ENCODE results near the gene ARID3A. TPM values are rescaled to one million over a fixed set of nuclear protein-coding genes. Genes with fewer than 3 reads are reported as not detected.

Gene ARID3A
- total and polyA plus RNA-seq, 2 of the 13 experiments (the other 11 are each of a cell fraction or from before 2014, with no cell fraction given) = 71.3 to 77.9 TPM

- TF ChIP-seq ZNF687 (CRISPR knock-in tag; IDR thresholded peaks at IDR 0.05) = peak; percentile 92
- no peak; the same call in 1 of the 2 replicates for TF ChIP-seq RNF2 (conservative IDR thresholded peaks at IDR 0.05; ENCODE audit: low read depth)
- no peak for TF ChIP-seq ZNF367 (CRISPR knock-in tag; IDR thresholded peaks at IDR 0.05; ENCODE audit: borderline replicate concordance)
- peak; percentile 44; the same call in 1 of the 2 replicates for TF ChIP-seq TFDP1 (CRISPR knock-in tag; IDR thresholded peaks at IDR 0.05; ENCODE audit: borderline replicate concordance)
- TF ChIP-seq HOXA3 (CRISPR knock-in tag; IDR thresholded peaks at IDR 0.05) = peak; percentile 91
- peak; percentile 84 for TF ChIP-seq MXD1 (CRISPR knock-in tag; IDR thresholded peaks at IDR 0.05)
- no peak for TF ChIP-seq ZNF552 (CRISPR knock-in tag; IDR thresholded peaks at IDR 0.05; ENCODE audit: borderline replicate concordance)
- peak; percentile 79 for TF ChIP-seq ZNF350 (CRISPR knock-in tag; IDR thresholded peaks at IDR 0.05; ENCODE audit: borderline replicate concordance, low read depth)
- TF ChIP-seq TBX2 (CRISPR knock-in tag; IDR thresholded peaks at IDR 0.05; ENCODE audit: borderline replicate concordance) = peak; percentile 88
- peak; percentile 61; the same call in 1 of the 2 replicates for TF ChIP-seq ZNF616 (CRISPR knock-in tag; IDR thresholded peaks at IDR 0.05; ENCODE audit: low read depth)
- peak; percentile 78 for TF ChIP-seq IRX3 (CRISPR knock-in tag; IDR thresholded peaks at IDR 0.05; ENCODE audit: borderline replicate concordance, low read depth)
- no peak for TF ChIP-seq ZNF34 (CRISPR knock-in tag; IDR thresholded peaks at IDR 0.05; ENCODE audit: borderline replicate concordance)
- TF ChIP-seq TP53 (CRISPR knock-in tag; conservative IDR thresholded peaks at IDR 0.05) = 0 out of 2 replicates have a peak, but pooled peaks have one; percentile 60
- TF ChIP-seq ZNF441 (CRISPR knock-in tag; IDR thresholded peaks at IDR 0.05; ENCODE audit: borderline replicate concordance) = peak; percentile 14; the same call in 1 of the 2 replicates
- no peak; the same call in none of the 2 replicates for TF ChIP-seq MXD3 (CRISPR knock-in tag; IDR thresholded peaks at IDR 0.05)
- TF ChIP-seq YEATS2 (CRISPR knock-in tag; IDR thresholded peaks at IDR 0.05; ENCODE audit: borderline replicate concordance) = peak; percentile 34; the same call in 1 of the 2 replicates
- TF ChIP-seq ZNF143 (CRISPR knock-in tag; IDR thresholded peaks at IDR 0.05) = peak; percentile 40
- no peak for TF ChIP-seq ZNF720 (CRISPR knock-in tag; IDR thresholded peaks at IDR 0.05)
- peak; percentile 95 for TF ChIP-seq ADNP (CRISPR knock-in tag; IDR thresholded peaks at IDR 0.05)
- TF ChIP-seq HNRNPLL (IDR thresholded peaks at IDR 0.05; ENCODE audit: low read depth, low read length, poor library complexity, severe bottlenecking) = peak; percentile 81
- TF ChIP-seq ZNF780A (CRISPR knock-in tag; IDR thresholded peaks at IDR 0.05) = no peak
- TF ChIP-seq IRF9 (CRISPR knock-in tag; IDR thresholded peaks at IDR 0.05; ENCODE audit: borderline replicate concordance) = peak; percentile 64; the same call in 1 of the 2 replicates
Measured at GRCh38 chr19:917323-918151, 8.3 kb upstream of the ARID3A start, which contains the start of gene KISS1R (continued).

All from HepG2 (cell line).